HG02852 (cell line): ENCODE results near the gene VIL1.

Experiments used
- ATAC-seq: cut with Tn5 transposase; IDR thresholded peaks from one replicate; pipeline ENCODE4 v1.9.1; 2021; ENCODE audit warnings: mild to moderate bottlenecking, moderate library complexity; ENCODE audit not compliant: unreplicated experiment

The VIL1 gene

GRCh38 chr2:218418717-218419458, at the start of gene VIL1:
TSS of gene VIL1 (plus strand) at chr2:218419123. CDS start at chr2:218423779, 4,656 bp downstream.
- ATAC-seq: no peak

GRCh38 chr2:218369330-218369729, 49.6 kb upstream of the VIL1 start:
- ATAC-seq: no peak

- ATAC-seq: no peak
These were observed 48.4 kb upstream of the VIL1 start for GRCh38 chr2:218370410-218371063.

GRCh38 chr2:218371983-218372350, 47.0 kb upstream of the VIL1 start:
- ATAC-seq: no peak

GRCh38 chr2:218374795-218375194, 44.1 kb upstream of the VIL1 start:
- ATAC-seq: no peak

- ATAC-seq: no peak
These were observed 43.7 kb upstream of the VIL1 start for GRCh38 chr2:218375212-218375611.

GRCh38 chr2:218378053-218378452, 40.9 kb upstream of the VIL1 start:
- ATAC-seq: no peak

- no peak for ATAC-seq
These were observed 37.0 kb upstream of the VIL1 start, which contains the start of gene SLC11A1 for GRCh38 chr2:218381916-218382366. TSS of gene SLC11A1 (plus strand) at chr2:218382273. CDS start at chr2:218382369, 96 bp downstream.

- no peak for ATAC-seq
These were observed 36.1 kb upstream of the VIL1 start for GRCh38 chr2:218382785-218383184.

- no peak for ATAC-seq
These were observed 34.9 kb upstream of the VIL1 start for GRCh38 chr2:218383892-218384519.

- no peak for ATAC-seq
These were observed 33.9 kb upstream of the VIL1 start for GRCh38 chr2:218384975-218385374.

GRCh38 chr2:218386505-218387368, 32.2 kb upstream of the VIL1 start:
- ATAC-seq: no peak

GRCh38 chr2:218387369-218388194, 31.3 kb upstream of the VIL1 start:
- no peak for ATAC-seq

- ATAC-seq: no peak
These were observed 29.4 kb upstream of the VIL1 start for GRCh38 chr2:218389333-218390150.

- no peak for ATAC-seq
These were observed 27.7 kb upstream of the VIL1 start for GRCh38 chr2:218391202-218391601.

- ATAC-seq: no peak
These were observed 26.5 kb upstream of the VIL1 start for GRCh38 chr2:218392459-218392858.

GRCh38 chr2:218392891-218393462, 25.9 kb upstream of the VIL1 start:
- no peak for ATAC-seq

- no peak for ATAC-seq
These were observed 25.1 kb upstream of the VIL1 start for GRCh38 chr2:218393750-218394290.
